AML-193 (cell line): ENCODE data around the gene JAML.

Source experiments
- DNase-seq, 2 experiments: peaks; one replicate each; lab custom pipeline; 2025; lab: John Stamatoyannopoulos, UW

Gene JAML

DNA sequence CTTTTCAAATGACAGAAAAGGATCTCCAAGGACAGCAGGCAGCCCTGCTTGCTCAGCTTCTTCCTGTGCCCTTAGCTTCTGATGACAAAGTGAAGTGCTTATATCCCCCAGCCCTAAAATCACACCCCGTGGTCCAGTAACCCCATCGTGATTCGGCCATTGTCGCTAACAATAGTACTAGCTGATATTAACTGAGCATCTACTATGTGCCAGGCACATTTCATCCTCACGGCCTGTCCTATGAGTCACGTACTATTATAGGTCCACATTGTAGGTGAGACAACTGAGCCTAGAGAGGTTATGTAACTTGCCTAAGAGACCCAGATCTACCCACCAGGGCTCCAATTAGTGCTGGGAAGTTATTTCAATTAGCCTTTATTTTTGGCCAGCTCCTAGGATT lies 78.3 kb downstream of the JAML start:
- no peak for DNase-seq

DNA sequence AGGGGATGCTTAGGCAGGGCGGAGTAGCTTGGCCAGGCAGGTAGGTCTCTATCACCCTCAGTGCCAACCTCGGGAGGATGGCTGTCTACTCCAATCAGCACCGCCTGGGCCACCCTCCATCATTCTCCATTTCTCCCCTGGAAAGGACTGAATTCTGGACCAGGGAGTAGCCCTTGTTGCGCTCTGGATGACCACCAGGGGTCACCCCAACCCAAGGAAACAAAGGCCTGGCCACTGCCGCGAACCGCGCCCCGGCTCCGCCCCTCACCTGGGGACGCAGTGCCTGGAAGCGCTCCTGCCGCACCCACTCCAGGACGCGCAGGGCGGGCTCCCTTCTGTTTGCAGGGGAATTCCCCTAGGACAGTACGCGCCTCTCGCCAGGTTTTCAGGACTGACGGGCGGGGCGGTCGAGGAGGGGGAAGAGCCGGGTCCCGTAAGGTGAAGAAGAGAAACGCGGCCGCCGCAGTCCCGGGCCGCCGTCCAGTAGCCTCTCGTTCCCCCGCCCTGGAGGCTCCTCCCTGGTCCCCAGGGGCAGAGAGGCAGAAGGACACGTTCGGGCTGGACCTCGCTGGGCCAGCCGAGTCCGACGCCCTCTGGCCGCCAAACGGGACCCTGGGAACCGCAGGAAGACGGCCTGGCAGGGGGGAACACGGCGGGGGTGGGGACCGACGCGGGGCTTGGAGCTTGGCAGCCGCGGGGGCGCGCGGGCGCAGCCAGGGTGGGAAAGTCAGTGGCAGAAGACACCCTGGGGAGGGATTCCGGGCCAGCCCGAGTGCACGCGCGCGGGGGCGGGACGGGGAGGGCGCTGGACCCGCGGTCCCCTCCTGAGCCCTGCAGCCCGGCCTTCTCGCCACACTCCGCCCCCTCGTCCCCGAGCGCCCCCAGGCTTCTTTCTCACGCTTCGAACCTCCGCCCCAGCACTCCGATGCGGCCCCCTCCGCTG lies 79.3 kb downstream of the JAML start:
- peak; percentile 59 to 60 for DNase-seq

DNA sequence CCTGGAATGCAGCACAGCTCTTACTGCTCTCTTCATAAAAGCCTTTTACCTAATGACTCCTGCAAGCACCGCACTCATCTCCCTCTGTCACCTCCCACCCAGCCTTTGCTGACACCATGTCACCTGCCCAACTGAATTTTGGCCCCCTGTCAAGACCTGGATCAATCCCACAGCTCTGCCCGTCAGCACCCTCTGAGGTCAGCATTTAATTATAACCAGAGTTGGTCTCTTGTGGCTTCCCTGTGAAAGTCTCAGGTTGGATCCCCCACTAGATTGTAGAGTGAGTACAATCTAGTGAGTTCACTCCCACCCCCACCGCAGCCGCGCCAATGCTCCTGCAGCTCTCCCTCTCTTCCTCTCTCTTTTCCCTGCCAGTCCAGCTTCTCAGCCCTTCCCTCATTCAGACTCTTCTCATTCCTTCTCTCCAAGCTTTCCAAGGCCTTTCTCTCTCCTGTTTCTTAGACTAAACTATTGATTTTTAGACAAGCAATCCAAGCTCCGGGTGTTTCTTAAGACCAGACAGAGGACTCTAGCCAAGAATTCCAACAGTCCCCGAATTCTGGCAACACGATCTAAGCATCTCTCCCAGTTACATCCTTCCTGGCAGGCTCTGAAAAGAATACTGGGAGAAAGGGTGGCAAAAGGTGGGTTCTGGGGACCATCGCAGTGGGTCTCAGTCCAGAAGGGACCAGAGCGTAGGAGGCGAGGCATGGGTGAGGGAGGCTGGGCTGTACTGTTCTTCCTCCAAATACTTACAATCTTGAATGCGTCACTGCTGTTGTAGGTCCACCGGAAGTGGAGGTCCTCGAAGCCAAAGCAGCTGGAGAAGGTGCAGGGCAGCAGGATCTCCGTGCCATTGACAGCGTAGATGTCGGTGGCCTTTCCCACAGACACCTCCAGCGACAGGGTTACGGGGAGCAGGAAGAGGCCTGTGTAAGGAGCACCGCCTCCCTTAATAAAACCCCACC lies 80.2 kb downstream of the JAML start:
- no peak for DNase-seq
